Measurements from ENCODE around the gene UGT1A5. TPM values are rescaled to one million over a fixed set of nuclear protein-coding genes. Genes with fewer than 3 reads are reported as not detected.
"Not testable (repeated sequence)": the region's sequence is repeated elsewhere in the genome, so short reads cannot be mapped to it uniquely, and the experiment has no call there.

UGT1A5 gene
- total RNA-seq, 1 donor from 2014 or later, result 4.6 TPM

GRCh38 chr2:233745073-233745755 lies 32.5 kb downstream of the UGT1A5 start:
- DNase-seq (ENCODE audit: low spot score) (peak; percentile 75), ATAC-seq (peak; percentile 54)

DNA sequence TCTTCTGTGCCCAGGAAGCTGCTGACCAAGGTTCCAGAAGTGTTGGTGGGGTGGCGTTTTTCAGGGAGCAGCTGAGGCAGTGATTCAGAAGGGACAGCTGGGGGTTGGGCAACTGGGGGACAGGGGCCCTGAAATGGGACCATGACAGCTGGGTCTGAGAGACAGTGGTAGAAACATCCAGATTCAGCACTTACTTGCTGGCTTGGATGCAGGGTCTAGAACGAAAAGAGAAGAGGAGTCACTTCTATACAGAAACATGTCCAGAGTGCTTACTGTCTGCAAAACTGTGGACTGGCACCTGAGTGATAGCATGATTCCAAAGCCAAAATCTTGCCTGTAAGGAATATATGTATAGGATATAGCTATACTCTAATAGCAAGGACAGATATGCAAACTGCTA lies 33.1 kb downstream of the UGT1A5 start:
- ATAC-seq, result not testable (repeated sequence)

DNA sequence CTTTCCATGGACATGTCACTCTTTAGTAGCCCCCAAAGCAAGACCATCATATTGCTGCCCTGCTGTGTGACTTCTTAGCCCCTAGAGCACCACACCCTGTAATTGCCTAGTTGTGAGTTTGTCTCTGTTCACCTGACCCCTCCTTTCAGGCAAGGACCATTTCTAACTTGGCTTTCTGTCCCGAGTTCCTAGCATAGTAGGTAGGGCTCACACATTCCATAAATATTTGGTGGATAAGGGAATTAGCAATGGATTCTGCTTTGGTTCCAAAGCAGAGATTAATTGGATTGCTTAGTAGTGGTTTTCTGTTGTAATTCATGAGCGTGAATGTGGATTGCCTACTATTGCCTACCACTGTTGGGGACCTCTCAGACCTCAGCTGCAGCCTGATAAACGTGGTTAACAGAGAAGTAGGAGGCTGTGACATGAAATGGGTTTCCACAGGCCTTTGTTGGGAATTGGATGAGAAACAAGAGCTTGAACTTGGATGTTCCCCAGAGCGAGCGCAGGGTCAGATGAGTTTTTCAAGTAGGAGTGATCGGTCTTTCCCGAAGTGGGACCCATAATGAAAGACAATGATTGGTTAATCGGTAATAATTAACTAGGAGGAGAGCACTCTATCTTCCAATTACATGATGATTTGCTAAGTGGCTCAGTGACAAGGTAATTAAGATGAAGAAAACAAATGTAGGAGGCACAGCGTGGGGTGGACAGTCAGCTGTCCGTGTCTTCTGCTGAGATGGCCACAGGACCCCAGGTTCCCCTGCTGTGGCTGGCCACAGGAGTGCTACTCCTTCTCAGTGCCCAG lies 34.0 kb downstream of the UGT1A5 start:
- no peak for DNase-seq (ENCODE audit: low spot score)
- peak; percentile 33 for ATAC-seq

More for the DNA sequence above, 33.1 kb downstream of the UGT1A5 start:
- DNase-seq (ENCODE audit: low spot score), result not testable (repeated sequence)

GRCh38 chr2:233747283-233747544 lies 34.5 kb downstream of the UGT1A5 start:
- ATAC-seq, result no peak
- DNase-seq (ENCODE audit: low spot score), result no peak

DNA sequence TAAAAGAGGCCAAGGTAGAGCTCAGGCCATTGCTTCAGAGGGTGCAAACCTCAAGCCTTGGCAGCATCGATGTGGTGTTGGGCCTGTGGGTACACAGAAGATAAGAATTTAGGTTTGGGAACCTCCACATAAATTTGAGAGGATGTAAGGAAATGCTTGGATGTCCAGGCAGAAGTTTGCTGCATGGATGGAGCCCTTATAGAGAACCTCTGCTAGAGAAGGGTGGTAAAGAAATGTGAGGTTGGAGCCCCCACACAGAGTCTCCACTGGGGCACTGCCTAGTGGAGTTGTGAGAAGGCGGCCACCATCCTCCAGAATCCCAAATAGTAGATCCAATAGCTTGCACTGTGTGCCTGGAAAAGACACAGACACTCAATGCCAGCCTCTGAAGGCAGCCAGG lies 38.0 kb downstream of the UGT1A5 start:
- DNase-seq (ENCODE audit: low spot score); ATAC-seq: not testable (repeated sequence)

GRCh38 chr2:233751212-233752009 lies 38.7 kb downstream of the UGT1A5 start:
- not testable (repeated sequence) for DNase-seq (ENCODE audit: low spot score); ATAC-seq

DNA sequence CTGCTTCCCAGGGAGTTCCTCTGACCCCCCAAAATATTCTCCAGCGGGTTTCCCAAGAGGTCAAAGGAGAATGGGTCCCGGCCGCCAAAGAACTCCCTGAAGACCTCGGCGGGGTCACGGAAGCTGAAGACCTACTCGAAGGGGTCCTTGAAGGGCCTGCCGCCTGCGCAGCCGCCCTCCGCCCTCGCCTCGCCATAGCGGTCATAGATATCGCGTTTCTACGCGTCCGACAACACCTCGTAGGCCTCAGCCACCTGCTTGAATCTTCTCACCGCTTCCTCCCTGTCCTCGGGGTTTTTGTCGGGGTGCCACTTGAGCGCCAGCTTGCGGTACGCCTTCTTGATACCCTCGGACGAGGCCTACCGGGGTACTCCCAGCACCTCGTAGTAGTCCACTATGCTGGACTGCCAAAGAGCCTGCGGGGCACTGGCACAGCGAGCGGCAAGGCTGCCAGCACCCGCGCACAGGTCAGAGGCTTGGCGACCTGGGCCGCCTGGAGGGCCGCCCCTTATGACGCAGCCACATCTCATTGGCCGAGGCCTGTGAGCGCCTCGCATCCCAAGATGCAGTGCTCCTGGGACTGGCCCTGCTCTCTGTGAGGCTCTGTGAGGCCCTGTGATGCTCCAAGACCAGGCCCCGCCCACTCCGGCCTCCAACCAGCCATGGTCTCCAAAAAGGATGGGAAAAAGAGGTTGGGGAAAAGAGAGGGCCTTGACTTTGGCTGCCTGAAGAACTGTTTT lies 42.3 kb downstream of the UGT1A5 start:
- DNase-seq (ENCODE audit: low spot score) (no peak), ATAC-seq (peak; percentile 10)

- ATAC-seq, result peak; percentile 54
Observed at GRCh38 chr2:233756429-233757081, 43.8 kb downstream of the UGT1A5 start.

GRCh38 chr2:233758141-233758540 lies 45.4 kb downstream of the UGT1A5 start:
- ATAC-seq (no peak), DNase-seq (ENCODE audit: low spot score) (no peak)

More at GRCh38 chr2:233756429-233757081, 43.8 kb downstream of the UGT1A5 start:
- DNase-seq (ENCODE audit: low spot score), result peak; percentile 72

DNA sequence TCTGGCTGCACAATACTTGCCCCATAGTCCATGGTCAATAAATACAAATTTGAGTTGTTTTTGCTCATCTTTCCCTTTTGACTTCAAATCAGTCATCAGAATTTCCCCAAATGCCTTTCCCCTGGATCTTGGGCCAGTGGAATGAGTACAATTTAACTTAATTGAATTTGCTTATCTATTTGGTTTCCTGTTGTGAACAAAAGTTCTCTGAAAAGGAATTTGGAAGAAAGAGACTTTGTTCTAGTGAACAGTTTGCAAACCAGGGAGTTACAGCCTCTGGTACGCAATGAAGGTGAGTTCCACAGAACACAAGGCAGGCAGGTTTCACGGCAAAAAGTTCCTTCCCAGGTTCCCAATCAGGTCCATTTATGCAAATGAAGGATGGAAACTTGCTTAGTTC lies 46.1 kb downstream of the UGT1A5 start:
- DNase-seq (ENCODE audit: low spot score) (no peak), ATAC-seq (no peak)

DNA sequence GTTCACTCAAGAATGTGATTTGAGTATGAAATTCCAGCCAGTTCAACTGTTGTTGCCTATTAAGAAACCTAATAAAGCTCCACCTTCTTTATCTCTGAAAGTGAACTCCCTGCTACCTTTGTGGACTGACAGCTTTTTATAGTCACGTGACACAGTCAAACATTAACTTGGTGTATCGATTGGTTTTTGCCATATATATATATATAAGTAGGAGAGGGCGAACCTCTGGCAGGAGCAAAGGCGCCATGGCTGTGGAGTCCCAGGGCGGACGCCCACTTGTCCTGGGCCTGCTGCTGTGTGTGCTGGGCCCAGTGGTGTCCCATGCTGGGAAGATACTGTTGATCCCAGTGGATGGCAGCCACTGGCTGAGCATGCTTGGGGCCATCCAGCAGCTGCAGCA lies 47.3 kb downstream of the UGT1A5 start, which contains the start of gene UGT1A1:
TSS of gene UGT1A1 (plus strand) at position 228 of the 400 bp plus-strand sequence. CDS start at position 246, 18 bp downstream.
- DNase-seq (ENCODE audit: low spot score) (no peak), ATAC-seq (peak; percentile 26)

- DNase-seq (ENCODE audit: low spot score) (no peak), ATAC-seq (peak; percentile 41)
Observed at GRCh38 chr2:233761040-233761769, 48.5 kb downstream of the UGT1A5 start.

DNA sequence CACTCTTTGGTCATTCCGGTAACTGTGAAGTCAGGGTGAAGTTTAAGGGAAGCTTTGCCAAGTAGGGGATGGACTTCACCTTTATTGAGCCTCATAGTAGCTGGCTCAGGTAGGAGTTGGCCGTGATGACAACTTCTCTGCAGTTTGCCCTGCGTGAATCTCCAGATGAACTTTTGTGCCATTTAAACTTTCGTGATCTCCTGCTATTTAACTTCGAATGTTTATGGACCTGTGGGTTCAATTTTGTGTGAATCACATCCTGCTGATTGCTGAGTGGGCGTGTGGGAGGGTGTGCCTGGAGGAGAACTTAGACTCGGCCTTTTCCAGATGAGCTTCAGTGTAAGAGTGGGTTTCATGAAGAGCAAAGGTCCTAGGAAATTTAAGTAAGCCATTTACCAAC lies 51.6 kb downstream of the UGT1A5 start:
- peak; percentile 87 for DNase-seq (ENCODE audit: low spot score)
- ATAC-seq, result peak; percentile 65

- DNase-seq (ENCODE audit: low spot score) (peak; percentile 60), ATAC-seq (peak; percentile 2)
Observed at GRCh38 chr2:233764761-233765160, 52.1 kb downstream of the UGT1A5 start.

DNA sequence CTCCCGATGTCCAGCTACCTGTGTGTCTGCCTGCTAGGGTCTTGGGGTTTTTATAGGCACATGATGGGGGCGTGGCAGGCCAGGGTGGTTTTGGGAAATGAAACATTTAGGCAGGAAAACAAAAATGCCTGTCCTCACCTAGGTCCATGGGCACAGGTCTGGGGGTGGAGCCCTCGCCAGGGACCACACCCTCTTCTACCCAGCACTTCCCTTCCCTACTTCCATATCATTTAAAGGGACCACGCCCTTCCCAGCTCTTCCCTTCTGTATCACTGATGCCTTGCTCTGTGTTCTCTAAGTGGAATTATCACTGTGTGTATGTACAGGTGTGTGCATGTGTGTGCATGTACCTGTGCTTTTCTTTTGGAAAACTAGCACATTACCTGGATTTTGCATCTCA lies 53.7 kb downstream of the UGT1A5 start:
- ATAC-seq (no peak), DNase-seq (ENCODE audit: low spot score) (no peak)

DNA sequence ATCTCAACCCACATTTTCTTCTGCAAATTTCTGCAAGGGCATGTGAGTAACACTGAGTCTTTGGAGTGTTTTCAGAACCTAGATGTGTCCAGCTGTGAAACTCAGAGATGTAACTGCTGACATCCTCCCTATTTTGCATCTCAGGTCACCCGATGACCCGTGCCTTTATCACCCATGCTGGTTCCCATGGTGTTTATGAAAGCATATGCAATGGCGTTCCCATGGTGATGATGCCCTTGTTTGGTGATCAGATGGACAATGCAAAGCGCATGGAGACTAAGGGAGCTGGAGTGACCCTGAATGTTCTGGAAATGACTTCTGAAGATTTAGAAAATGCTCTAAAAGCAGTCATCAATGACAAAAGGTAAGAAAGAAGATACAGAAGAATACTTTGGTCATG lies 55.4 kb downstream of the UGT1A5 start:
- ATAC-seq (no peak), DNase-seq (ENCODE audit: low spot score) (no peak)

DNA sequence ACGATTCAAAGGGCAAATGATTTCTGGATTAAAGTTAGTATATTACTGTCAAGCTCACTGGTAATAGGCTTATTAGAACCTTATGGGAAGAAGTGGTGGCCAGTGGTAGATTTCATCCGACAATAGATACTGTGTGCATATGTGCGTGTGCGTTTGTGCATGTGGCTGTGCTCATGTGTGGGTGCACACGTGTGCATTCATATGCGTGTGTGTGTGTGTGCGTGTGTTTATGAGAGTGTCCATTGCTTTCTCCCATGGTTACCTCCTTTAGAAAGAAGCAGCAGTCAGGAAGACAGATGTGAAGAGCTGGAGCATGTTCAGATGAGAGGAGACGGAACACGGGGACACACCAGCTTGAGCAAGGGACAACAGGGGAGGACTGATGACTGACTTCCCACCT lies 56.6 kb downstream of the UGT1A5 start:
- no peak for DNase-seq (ENCODE audit: low spot score)
- no peak for ATAC-seq

DNA sequence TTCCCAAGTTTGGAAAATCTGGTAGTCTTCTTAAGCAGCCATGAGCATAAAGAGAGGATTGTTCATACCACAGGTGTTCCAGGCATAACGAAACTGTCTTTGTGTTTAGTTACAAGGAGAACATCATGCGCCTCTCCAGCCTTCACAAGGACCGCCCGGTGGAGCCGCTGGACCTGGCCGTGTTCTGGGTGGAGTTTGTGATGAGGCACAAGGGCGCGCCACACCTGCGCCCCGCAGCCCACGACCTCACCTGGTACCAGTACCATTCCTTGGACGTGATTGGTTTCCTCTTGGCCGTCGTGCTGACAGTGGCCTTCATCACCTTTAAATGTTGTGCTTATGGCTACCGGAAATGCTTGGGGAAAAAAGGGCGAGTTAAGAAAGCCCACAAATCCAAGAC lies 59.4 kb downstream of the UGT1A5 start:
- ATAC-seq, result no peak
- DNase-seq (ENCODE audit: low spot score), result no peak

DNA sequence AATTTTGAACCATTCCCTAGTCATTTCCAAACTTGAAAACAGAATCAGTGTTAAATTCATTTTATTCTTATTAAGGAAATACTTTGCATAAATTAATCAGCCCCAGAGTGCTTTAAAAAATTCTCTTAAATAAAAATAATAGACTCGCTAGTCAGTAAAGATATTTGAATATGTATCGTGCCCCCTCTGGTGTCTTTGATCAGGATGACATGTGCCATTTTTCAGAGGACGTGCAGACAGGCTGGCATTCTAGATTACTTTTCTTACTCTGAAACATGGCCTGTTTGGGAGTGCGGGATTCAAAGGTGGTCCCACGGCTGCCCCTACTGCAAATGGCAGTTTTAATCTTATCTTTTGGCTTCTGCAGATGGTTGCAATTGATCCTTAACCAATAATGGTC lies 59.9 kb downstream of the UGT1A5 start:
- DNase-seq (ENCODE audit: low spot score) (no peak), ATAC-seq (no peak)

GRCh38 chr2:233773854-233774253 lies 61.1 kb downstream of the UGT1A5 start:
- ATAC-seq, result no peak
- no peak for DNase-seq (ENCODE audit: low spot score)

Data from left lobe of liver (tissue), 2 donors.